GM18520 (cell line): ENCODE measurements around the gene TPGS2.
A peak's percentile ranks its signal among the peaks of the same experiment; 100 is the strongest.
"Not testable (repeated sequence)": the region's sequence is repeated elsewhere in the genome, so short reads cannot be mapped to it uniquely, and the experiment has no call there.

Experiments
- ATAC-seq: cut with Tn5 transposase; IDR thresholded peaks from one replicate; pipeline ENCODE4 v1.9.1; 2021; ENCODE audit not compliant: unreplicated experiment

Gene TPGS2, protein sequence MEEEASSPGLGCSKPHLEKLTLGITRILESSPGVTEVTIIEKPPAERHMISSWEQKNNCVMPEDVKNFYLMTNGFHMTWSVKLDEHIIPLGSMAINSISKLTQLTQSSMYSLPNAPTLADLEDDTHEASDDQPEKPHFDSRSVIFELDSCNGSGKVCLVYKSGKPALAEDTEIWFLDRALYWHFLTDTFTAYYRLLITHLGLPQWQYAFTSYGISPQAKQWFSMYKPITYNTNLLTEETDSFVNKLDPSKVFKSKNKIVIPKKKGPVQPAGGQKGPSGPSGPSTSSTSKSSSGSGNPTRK

GRCh38 chr18:36828630-36829361, at the start of gene TPGS2, which contains the start of gene KIAA1328:
TSS of gene TPGS2 (minus strand) at chr18:36829002. CDS start at chr18:36828767, 235 bp downstream.
TSS of gene KIAA1328 (plus strand) at chr18:36829127. CDS start at chr18:36829139, 12 bp downstream.
- ATAC-seq: peak; percentile 92

GRCh38 chr18:36873826-36874225, 45.0 kb upstream of the TPGS2 start:
- not testable (repeated sequence) for ATAC-seq

DNA sequence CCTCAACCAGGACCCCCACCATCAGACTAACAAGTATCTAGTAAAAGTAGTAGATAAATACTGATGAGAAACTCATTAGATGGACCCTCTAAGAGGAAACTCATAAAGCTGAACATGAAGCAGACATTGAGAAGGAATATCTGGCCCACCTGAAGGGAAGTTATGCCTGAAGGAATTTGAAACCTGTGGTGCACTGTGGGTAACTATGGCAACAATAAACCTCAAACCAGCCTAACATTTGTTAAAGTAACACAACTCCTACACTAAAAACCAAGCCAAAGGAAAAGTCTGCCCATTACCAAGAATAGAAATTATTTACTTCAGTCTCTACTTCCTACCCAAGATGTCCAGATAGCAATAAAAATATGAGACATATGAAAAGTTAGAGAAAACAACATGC, 43.5 kb upstream of the TPGS2 start:
- no peak for ATAC-seq

- ATAC-seq: no peak
Measured at GRCh38 chr18:36871801-36872200, 43.0 kb upstream of the TPGS2 start.

- no peak for ATAC-seq
Measured at GRCh38 chr18:36867056-36867455, 38.3 kb upstream of the TPGS2 start.

- no peak for ATAC-seq
Measured at GRCh38 chr18:36862182-36862581, 33.4 kb upstream of the TPGS2 start.

- ATAC-seq: no peak
Measured at GRCh38 chr18:36856815-36857214, 28.0 kb upstream of the TPGS2 start.

- ATAC-seq: no peak
Measured at GRCh38 chr18:36851202-36851590, 22.4 kb upstream of the TPGS2 start.

DNA sequence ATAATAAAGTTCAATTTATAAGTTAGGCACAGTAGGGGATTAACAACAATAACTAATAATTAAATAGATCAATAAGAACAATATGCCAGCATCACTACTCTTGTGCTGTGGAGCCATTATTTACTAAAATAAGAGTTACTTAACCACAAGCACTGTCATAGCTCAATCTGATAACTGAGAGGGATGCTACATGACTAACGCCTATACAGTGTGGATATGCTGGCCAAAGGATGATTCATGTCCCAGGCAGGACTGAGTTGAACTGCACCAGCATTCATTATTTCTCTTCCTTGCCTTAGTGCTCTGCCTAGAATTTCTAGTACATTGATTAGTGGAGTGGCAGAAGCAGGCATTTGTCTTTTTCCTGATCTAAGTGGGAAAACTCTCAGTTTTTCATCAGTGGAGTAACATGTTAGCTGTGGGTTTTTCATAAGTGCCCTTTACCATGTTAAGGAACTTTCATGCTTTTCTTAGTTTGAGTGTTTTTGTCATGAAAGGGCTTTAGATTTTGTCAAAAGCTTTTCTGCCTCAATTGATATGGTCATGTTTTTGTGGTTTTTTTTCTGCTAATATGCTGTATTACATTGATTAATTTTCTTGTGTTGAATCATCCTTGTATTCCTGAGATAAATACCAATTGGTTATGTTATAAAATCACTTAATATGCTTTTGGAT, 21.9 kb upstream of the TPGS2 start:
- no peak for ATAC-seq

DNA sequence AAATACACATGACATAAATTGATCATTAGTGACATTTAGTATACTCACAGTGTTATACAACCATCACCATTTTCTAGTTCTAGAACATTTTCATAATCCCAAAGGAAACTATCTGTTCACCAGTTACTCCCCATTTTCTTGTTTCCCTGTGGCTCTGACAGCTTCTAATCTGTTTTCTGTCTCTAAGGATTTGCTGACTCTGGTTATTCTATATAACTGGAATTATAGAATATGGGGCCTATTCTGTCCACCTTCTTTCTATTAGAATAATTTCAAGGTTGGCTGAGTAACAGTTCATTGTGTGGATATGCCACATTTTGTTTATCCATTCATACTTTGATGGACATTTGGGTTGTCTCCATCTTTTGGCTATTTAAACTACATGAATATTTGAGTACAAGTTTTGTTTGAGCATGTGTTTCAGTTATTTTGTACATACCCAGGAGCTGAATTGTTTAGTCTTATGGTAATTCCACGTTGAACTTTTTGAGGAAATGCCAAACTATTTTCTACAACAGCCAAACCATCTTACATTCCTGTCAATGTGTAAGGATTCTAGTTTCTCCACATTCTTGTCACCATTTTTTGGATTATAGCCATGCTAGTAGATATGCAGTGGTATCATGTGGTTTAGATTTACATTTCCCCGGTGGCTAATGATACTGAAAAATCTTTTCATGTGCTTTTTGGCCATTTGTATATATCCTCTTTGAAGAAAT, 20.6 kb upstream of the TPGS2 start:
- ATAC-seq: no peak

GRCh38 chr18:36848609-36849008, 19.8 kb upstream of the TPGS2 start:
- no peak for ATAC-seq

DNA sequence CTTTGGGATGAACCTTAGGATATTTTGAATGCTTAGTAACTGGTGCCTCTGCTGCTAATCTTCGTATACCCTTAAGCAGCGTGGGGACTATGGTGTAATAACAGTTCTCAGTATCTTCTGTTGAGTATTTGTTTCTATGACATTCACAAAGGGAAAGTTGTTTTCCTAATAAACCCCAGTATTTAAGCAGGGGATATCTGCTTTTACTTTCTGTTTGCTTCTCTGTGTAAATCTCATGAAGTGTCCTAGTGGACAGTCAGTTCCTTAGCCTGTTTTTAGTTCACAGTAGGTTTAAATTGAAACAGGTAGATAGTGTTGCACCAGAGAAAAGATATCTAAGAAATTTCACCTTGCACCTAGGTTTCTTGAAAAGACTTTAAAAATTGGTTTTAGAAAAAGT, 15.0 kb upstream of the TPGS2 start:
- no peak for ATAC-seq

GRCh38 chr18:36843199-36843598, 14.4 kb upstream of the TPGS2 start:
- ATAC-seq: no peak

DNA sequence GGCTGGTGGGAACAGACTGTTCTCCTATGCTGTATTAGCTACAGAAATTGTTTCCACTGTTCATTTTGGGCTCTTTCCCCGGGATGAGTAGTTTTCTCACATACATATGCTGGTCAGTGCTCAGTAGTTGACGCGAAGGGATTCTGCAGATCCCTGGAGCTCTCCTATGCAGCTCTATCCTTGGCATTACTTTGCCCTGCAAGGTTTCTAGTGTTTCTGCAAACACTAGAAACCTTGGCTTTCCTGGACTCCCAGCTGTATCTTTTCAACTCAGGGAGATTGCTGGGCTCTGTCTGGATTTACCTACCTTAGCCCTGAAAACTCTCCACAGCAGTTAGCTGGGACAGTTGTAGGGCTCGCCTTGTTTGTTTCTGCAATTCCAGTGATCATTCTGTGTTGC, 11.0 kb upstream of the TPGS2 start:
- ATAC-seq: no peak

- no peak for ATAC-seq
Measured at GRCh38 chr18:36835927-36836326, 7.1 kb upstream of the TPGS2 start.

- no peak for ATAC-seq
Measured at GRCh38 chr18:36833120-36833519, 4.3 kb upstream of the TPGS2 start.

DNA sequence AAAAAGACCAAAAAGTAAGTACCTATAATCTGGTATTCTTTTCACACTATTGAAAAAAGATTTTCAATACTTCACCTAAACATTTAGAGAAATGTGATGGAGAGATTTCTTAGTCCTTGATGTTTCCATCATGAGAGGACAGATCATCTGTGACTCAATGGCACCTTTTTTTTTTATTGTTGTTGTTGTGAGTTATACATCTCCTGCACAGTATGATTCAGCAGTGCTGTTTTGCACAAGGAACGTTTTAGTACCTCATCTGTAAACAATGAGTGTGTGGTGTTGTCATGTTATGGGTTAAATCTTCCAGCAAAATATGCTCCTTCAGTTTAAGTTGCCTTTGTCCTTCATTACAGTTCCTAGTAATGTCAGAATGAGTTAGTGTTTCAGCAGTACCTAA, 2.3 kb upstream of the TPGS2 start:
- no peak for ATAC-seq

DNA sequence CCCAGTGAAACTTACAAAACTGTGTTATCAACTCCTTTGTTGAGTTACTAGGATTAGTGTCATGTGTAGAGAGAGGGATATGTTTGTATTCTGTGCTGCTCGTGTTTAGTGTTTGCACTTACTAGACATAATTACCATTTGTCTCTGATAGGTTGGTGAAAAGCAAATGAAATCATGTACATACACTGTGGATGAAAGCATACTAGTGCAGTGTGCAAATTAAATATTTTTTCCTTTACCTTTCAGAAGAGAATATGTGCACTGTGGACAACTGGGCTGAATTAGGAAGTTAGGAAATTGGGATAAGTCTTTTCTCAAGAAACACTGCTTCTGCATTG, 1.3 kb upstream of the TPGS2 start:
- no peak for ATAC-seq

DNA sequence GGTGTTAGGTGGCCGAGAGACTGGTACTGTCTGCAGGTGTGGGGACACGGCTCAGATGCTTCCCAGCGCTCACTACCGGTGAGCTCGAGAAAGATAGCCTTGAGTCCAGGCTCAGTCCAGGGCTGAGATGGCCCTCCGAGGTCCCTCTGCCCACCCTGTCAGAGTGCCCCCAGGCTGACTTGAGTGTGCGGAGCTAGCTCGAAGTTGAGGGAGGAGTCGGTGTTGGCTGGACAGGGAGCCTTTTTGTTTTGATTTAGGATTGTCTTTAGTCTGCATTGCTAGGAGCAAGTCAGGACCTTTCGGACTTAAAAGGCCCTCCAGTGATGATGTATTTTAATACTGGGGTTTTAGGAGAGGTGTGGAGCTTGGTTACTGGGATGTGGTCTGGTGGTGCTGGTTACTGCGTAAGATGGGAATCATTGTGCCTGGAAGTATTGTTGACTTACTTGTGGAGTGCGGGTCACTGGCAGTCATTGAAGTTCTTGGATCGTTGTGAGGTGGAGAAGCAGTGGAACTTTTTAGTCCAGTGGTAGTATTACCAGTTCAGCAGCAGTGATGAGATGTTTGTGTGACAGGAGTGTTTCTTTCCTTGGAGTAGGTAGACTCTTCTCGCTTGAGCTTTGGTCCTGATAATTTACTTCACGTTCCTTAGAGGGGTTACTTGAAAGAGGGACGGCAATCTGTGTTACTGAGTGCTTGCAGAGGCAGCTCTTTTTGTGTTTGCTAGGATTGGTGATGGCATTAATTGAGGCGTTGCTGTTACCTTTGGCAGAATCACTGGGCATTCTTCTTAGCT, 758 bp upstream of the TPGS2 start:
- ATAC-seq: no peak

DNA sequence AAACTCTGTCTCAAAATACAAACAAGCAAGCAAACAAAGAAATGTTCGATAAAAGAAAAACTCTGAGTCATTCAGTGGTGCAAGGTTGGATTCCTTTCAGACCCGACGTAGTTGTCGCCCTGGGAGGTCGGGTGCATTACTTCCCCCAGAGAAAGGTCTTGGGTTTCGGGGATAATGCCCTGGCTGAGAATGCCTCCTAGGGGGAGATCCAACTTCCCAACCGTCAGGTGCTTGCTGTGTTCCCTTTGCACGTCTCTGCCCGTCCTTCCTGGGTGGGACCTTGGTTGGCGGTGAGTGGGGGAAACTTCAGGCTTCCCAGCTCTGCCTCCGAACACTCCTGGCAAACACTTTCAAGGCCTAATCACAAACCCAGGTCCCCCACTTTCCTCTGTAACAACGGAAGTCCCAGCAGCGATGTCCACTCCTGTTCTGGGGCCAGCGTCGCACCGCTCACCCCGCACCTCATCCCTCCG, 609 bp downstream of the TPGS2 start:
- no peak for ATAC-seq
